ENCODE results near the gene MAP3K6. TPM values are rescaled to one million over a fixed set of nuclear protein-coding genes. Genes with fewer than 3 reads are reported as not detected.

MAP3K6 gene
- total RNA-seq = 10 to 100 TPM; 21.7 to 41.0 TPM

DNA sequence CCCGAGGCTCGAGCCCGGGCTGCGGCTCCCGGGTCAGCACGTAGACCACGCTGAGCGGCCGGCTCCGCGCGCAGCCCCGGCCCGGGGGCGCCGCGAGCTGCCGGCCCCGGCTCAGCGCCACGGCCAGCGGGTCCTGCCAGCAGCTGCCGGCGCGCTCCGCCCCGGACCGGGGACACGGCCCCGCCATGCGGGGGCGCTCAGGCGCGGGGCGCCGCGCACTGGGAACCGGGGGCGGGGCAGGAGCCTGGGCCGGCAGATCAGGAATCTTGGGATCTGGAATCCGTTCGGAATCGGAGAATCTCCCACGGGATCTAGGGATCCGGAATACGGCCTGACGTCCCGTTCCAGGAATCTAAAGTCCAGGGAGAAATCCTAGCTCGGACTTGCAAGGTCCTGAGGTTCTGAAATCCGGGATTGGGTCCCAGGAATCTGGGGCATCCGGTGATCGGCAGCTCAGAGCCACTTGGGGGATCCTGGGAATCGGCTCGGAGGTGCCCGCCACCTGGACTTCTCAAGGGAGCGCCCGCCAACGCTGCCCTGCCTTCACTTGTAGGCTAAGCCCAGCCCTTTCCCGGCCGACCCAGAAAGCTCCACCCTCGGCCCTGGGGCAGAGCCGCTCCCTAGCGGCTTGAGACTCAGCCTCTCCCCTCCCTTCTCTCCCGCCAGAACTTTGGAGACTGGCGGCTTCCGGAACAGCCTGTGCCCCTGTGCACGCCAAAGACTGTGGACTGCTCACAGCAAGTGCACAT lies at the start of gene MAP3K6:
TSS of gene MAP3K6 (minus strand) at position 551 of the 749 bp plus-strand sequence. CDS start at position 187, 364 bp downstream.
- TF ChIP-seq CTCF (IDR thresholded peaks at IDR 0.05) = no peak
- peaks cover 4% of the 10 kb centered on the region for H3K4me1 ChIP-seq
- peak within 1 kb of the TSS; percentile 81 to 93 for H3K9ac ChIP-seq (ENCODE audit: low read depth in 2 of 2, low read length in 2 of 2)
- peak within 1 kb of the TSS; percentile 93 for H3K27ac ChIP-seq
- H3K27me3 ChIP-seq = no peaks in the 10 kb centered on the region
- H3K4me3 ChIP-seq = peak within 1 kb of the TSS; percentile 67
- H3K9me3 ChIP-seq = no peaks in the 10 kb centered on the region
- H3K36me3 ChIP-seq = no peaks in the 10 kb centered on the region
- intact Hi-C loops (cut with DNase I) = no loop called here
- peak; percentile 90 for DNase-seq

DNA sequence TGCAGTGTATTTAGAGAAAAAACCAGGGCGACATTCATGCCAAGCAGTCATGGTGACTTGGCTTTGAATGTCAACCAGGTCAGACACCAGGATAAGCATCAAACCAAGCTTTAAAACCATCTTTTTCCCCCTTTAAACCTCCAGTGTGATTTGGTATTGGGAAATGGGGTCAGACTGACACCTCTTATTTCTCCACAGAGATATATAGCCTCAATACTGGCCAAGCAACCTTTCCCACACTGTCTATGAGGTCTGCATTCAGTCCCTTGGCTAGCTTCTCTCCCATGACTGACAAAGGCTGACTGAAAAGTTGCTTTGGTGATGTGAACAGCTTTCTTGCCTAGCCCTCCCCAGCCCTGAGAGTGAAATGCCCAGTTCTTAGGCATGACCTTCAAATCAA lies 47.3 kb upstream of the MAP3K6 start:
- DNase-seq = no peak
- Histone ChIP-seq H3K9ac (ENCODE audit: low read depth in 2 of 2, low read length in 2 of 2) (no peak overlapping the region), H3K27ac (no peak overlapping the region), H3K9me3 (no peaks in the 10 kb centered on the region), H3K27me3 (no peaks in the 10 kb centered on the region), H3K4me1 (no peaks in the 10 kb centered on the region), H3K4me3 (no peak overlapping the region), H3K36me3 (peaks cover 23% of the 10 kb centered on the region)
- no peak for TF ChIP-seq CTCF (IDR thresholded peaks at IDR 0.05)
- intact Hi-C loops (cut with DNase I) = no loop called here

- no peak for TF ChIP-seq CTCF (IDR thresholded peaks at IDR 0.05)
- Histone ChIP-seq H3K4me3 (no peak overlapping the region), H3K4me1 (no peaks in the 10 kb centered on the region), H3K27me3 (no peaks in the 10 kb centered on the region), H3K27ac (no peak overlapping the region), H3K9ac (ENCODE audit: low read depth in 2 of 2, low read length in 2 of 2) (no peak overlapping the region), H3K9me3 (no peaks in the 10 kb centered on the region), H3K36me3 (peaks cover 23% of the 10 kb centered on the region)
- intact Hi-C loops (cut with DNase I) = no loop called here
- no peak for DNase-seq
These were observed 46.2 kb upstream of the MAP3K6 start for GRCh38 chr1:27413004-27413403.

- intact Hi-C loops (cut with DNase I) = no loop called here
These were observed 45.7 kb upstream of the MAP3K6 start for GRCh38 chr1:27412502-27412901.

GRCh38 chr1:27410709-27411108 lies 43.9 kb upstream of the MAP3K6 start:
- no peak overlapping the region for H3K9ac ChIP-seq (ENCODE audit: low read depth in 2 of 2, low read length in 2 of 2)
- H3K36me3 ChIP-seq = peaks cover 23% of the 10 kb centered on the region
- TF ChIP-seq CTCF (IDR thresholded peaks at IDR 0.05) = no peak
- no peaks in the 10 kb centered on the region for H3K27me3 ChIP-seq
- H3K9me3 ChIP-seq = no peaks in the 10 kb centered on the region
- H3K4me1 ChIP-seq = no peaks in the 10 kb centered on the region
- intact Hi-C loops (cut with DNase I) = no loop called here
- no peak overlapping the region for H3K4me3 ChIP-seq
- H3K27ac ChIP-seq = no peak overlapping the region
- no peak for DNase-seq

More at GRCh38 chr1:27412502-27412901, 45.7 kb upstream of the MAP3K6 start:
- peaks cover 23% of the 10 kb centered on the region for H3K36me3 ChIP-seq
- no peak overlapping the region for H3K27ac ChIP-seq
- no peaks in the 10 kb centered on the region for H3K4me1 ChIP-seq
- H3K4me3 ChIP-seq = no peak overlapping the region
- H3K9me3 ChIP-seq = no peaks in the 10 kb centered on the region
- H3K9ac ChIP-seq (ENCODE audit: low read depth in 2 of 2, low read length in 2 of 2) = no peak overlapping the region
- no peak for TF ChIP-seq CTCF (IDR thresholded peaks at IDR 0.05)
- no peaks in the 10 kb centered on the region for H3K27me3 ChIP-seq
- DNase-seq = no peak
